ENCODE measurements around the gene PFKFB3. TPM values are rescaled to one million over a fixed set of nuclear protein-coding genes. Genes with fewer than 3 reads are reported as not detected.
"Not testable (repeated sequence)": the region's sequence is repeated elsewhere in the genome, so short reads cannot be mapped to it uniquely, and the experiment has no call there.

PFKFB3 gene
- total RNA-seq, 1 donor from 2014 or later, result 28.8 TPM

GRCh38 chr10:6195376-6195775, 7.4 kb upstream of the PFKFB3 start:
- DNase-seq (ENCODE audit: low spot score), result no peak
- H3K79me2 ChIP-seq (ENCODE audit: low read depth), result no peaks in the 10 kb centered on the region
- H4K20me1 ChIP-seq (ENCODE audit: low read depth), result peaks cover 30% of the 10 kb centered on the region
- H3K4me1 Mint-ChIP-seq, result peaks cover 22% of the 10 kb centered on the region
- no peak overlapping the region for H3K27ac Mint-ChIP-seq
- H3K4me3 Mint-ChIP-seq, result no peak overlapping the region
- no peak overlapping the region for H3K4me3 ChIP-seq
- H3K36me3 Mint-ChIP-seq, result peaks cover under 1% of the 10 kb centered on the region
- no peaks in the 10 kb centered on the region for H3K9me3 Mint-ChIP-seq
- no peaks in the 10 kb centered on the region for H3K36me3 ChIP-seq
- H3K9ac ChIP-seq, result no peak overlapping the region
- H3K27me3 ChIP-seq, result peaks cover 35% of the 10 kb centered on the region
- H3K9me3 ChIP-seq (ENCODE audit: low read depth), result no peaks in the 10 kb centered on the region
- TF ChIP-seq EZH2 (IDR thresholded peaks at IDR 0.05) (no peak), EZH2phosphoT487 (IDR thresholded peaks at IDR 0.05) (no peak)
- TF ChIP-seq, protein P1, sequence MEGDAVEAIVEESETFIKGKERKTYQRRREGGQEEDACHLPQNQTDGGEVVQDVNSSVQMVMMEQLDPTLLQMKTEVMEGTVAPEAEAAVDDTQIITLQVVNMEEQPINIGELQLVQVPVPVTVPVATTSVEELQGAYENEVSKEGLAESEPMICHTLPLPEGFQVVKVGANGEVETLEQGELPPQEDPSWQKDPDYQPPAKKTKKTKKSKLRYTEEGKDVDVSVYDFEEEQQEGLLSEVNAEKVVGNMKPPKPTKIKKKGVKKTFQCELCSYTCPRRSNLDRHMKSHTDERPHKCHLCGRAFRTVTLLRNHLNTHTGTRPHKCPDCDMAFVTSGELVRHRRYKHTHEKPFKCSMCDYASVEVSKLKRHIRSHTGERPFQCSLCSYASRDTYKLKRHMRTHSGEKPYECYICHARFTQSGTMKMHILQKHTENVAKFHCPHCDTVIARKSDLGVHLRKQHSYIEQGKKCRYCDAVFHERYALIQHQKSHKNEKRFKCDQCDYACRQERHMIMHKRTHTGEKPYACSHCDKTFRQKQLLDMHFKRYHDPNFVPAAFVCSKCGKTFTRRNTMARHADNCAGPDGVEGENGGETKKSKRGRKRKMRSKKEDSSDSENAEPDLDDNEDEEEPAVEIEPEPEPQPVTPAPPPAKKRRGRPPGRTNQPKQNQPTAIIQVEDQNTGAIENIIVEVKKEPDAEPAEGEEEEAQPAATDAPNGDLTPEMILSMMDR (IDR thresholded peaks at IDR 0.05), result no peak
- H3F3A ChIP-seq (ENCODE audit: low read depth), result peaks cover 9% of the 10 kb centered on the region
- no peak overlapping the region for H3K27ac ChIP-seq
- peaks cover 8% of the 10 kb centered on the region for H3K4me1 ChIP-seq
- H3K4me2 ChIP-seq, result no peak overlapping the region
- H3K27me3 Mint-ChIP-seq (ENCODE audit: insufficient read depth, low read depth), result peaks cover 11% of the 10 kb centered on the region
- H2AFZ ChIP-seq (replicated peaks), result no peak overlapping the region

DNA sequence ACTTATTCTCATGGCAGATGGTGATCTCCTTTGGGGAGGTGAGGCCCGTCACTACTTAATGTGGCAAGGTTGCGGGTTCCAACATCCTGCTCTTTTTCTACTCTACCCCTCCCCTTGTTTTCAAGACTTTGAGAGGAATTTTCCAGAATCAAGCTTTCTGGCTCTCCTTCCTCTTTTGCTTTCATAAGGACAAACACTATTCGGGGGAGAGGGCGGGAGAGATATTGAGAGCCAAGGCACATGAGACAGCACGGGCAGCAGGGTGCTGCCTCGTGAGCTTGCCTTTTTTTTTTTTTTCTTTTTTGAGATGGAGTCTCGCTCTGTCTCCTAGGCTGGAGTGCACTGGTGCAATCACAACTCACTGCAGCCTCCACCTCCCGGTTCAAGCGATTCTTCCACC, 6.9 kb upstream of the PFKFB3 start:
- no peaks in the 10 kb centered on the region for H3K36me3 Mint-ChIP-seq
- no peak overlapping the region for H3K27ac Mint-ChIP-seq
- H3K4me2 ChIP-seq, result no peak overlapping the region

GRCh38 chr10:6196524-6196923, 6.2 kb upstream of the PFKFB3 start:
- not testable (repeated sequence) for H3K4me3 ChIP-seq; H3K4me1 ChIP-seq; H2AFZ ChIP-seq (replicated peaks); H3K9me3 ChIP-seq (ENCODE audit: low read depth); H3K9me3 Mint-ChIP-seq; H3K27ac ChIP-seq; H3F3A ChIP-seq (ENCODE audit: low read depth); H3K9ac ChIP-seq; H3K27ac Mint-ChIP-seq; H3K36me3 Mint-ChIP-seq; H3K4me3 Mint-ChIP-seq; H3K36me3 ChIP-seq; DNase-seq (ENCODE audit: low spot score); H3K79me2 ChIP-seq (ENCODE audit: low read depth); H3K4me2 ChIP-seq
- Histone ChIP-seq H4K20me1 (ENCODE audit: low read depth) (peaks cover 27% of the 10 kb centered on the region), H3K27me3 (peaks cover 46% of the 10 kb centered on the region)
- Mint-ChIP-seq H3K27me3 (ENCODE audit: insufficient read depth, low read depth) (peaks cover 14% of the 10 kb centered on the region), H3K4me1 (peaks cover 22% of the 10 kb centered on the region)

More for the DNA sequence above, 6.9 kb upstream of the PFKFB3 start:
- no peak for DNase-seq (ENCODE audit: low spot score)
- H3K4me1 ChIP-seq, result peaks cover 9% of the 10 kb centered on the region
- no peak overlapping the region for H3K4me3 Mint-ChIP-seq
- H3K4me3 ChIP-seq, result no peak overlapping the region
- peaks cover 14% of the 10 kb centered on the region for H3K27me3 Mint-ChIP-seq (ENCODE audit: insufficient read depth, low read depth)
- peaks cover 22% of the 10 kb centered on the region for H3K4me1 Mint-ChIP-seq
- peaks cover 9% of the 10 kb centered on the region for H3F3A ChIP-seq (ENCODE audit: low read depth)
- no peaks in the 10 kb centered on the region for H3K9me3 Mint-ChIP-seq
- no peak overlapping the region for H3K9ac ChIP-seq
- peaks cover 30% of the 10 kb centered on the region for H4K20me1 ChIP-seq (ENCODE audit: low read depth)
- no peak overlapping the region for H3K27ac ChIP-seq
- no peaks in the 10 kb centered on the region for H3K36me3 ChIP-seq
- H3K9me3 ChIP-seq (ENCODE audit: low read depth), result no peaks in the 10 kb centered on the region
- no peaks in the 10 kb centered on the region for H3K79me2 ChIP-seq (ENCODE audit: low read depth)
- peaks cover 39% of the 10 kb centered on the region for H3K27me3 ChIP-seq
- TF ChIP-seq EZH2phosphoT487 (IDR thresholded peaks at IDR 0.05), result no peak
- TF ChIP-seq EZH2 (IDR thresholded peaks at IDR 0.05), result no peak
- TF ChIP-seq, protein P1 (IDR thresholded peaks at IDR 0.05), result no peak
- no peak overlapping the region for H2AFZ ChIP-seq (replicated peaks)

GRCh38 chr10:6197321-6197720, 5.4 kb upstream of the PFKFB3 start:
- H3K27me3 ChIP-seq, result peaks cover 54% of the 10 kb centered on the region
- peaks cover 14% of the 10 kb centered on the region for H3K27me3 Mint-ChIP-seq (ENCODE audit: insufficient read depth, low read depth)
- peaks cover 22% of the 10 kb centered on the region for H3K4me1 Mint-ChIP-seq
- no peaks in the 10 kb centered on the region for H3K36me3 Mint-ChIP-seq
- no peak overlapping the region for H2AFZ ChIP-seq (replicated peaks)
- H3K4me3 Mint-ChIP-seq, result no peak overlapping the region
- no peak for DNase-seq (ENCODE audit: low spot score)
- H3K9me3 ChIP-seq (ENCODE audit: low read depth), result no peaks in the 10 kb centered on the region
- TF ChIP-seq, protein P1 (IDR thresholded peaks at IDR 0.05), result no peak
- TF ChIP-seq EZH2 (IDR thresholded peaks at IDR 0.05) (no peak), EZH2phosphoT487 (IDR thresholded peaks at IDR 0.05) (no peak)
- no peaks in the 10 kb centered on the region for H3K79me2 ChIP-seq (ENCODE audit: low read depth)
- H3F3A ChIP-seq (ENCODE audit: low read depth), result peaks cover 9% of the 10 kb centered on the region
- no peaks in the 10 kb centered on the region for H3K9me3 Mint-ChIP-seq
- H4K20me1 ChIP-seq (ENCODE audit: low read depth), result peaks cover 24% of the 10 kb centered on the region
- H3K36me3 ChIP-seq, result no peaks in the 10 kb centered on the region
- H3K4me2 ChIP-seq, result no peak overlapping the region
- peaks cover 16% of the 10 kb centered on the region for H3K4me1 ChIP-seq
- no peak overlapping the region for H3K4me3 ChIP-seq
- H3K9ac ChIP-seq, result no peak overlapping the region
- H3K27ac ChIP-seq, result no peak overlapping the region
- H3K27ac Mint-ChIP-seq, result no peak overlapping the region

Data from neural progenitor cell (in vitro differentiated cells).